ENCODE data around the gene ETNK1.

DNA sequence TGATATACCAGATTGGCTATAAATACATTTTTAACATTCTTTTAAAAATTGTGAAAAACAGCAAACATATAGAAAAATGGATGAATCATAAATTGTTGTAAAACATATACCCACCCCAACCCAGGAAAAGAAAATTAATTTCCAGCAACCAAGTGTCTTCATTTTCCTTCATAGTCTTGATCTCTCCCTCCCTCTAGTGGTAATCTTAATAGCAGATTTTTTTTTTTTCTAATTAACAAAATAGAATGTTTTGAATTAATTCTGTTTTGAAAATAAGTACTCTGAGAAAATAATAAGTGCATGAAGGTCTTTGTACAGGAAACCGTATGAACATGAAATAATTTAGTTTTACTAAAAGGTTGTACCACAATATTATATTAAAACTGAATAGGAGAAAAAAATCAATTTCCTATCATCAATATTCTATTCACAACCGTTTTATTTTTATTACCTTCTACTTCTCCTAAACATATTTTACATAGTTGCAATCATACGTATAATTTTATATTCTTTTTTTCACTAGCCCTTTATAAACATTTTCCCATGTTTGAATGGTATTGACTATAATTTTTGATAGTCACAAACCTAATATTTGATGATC lies 7.0 kb downstream of the ETNK1 start:
- TF ChIP-seq, protein P1, sequence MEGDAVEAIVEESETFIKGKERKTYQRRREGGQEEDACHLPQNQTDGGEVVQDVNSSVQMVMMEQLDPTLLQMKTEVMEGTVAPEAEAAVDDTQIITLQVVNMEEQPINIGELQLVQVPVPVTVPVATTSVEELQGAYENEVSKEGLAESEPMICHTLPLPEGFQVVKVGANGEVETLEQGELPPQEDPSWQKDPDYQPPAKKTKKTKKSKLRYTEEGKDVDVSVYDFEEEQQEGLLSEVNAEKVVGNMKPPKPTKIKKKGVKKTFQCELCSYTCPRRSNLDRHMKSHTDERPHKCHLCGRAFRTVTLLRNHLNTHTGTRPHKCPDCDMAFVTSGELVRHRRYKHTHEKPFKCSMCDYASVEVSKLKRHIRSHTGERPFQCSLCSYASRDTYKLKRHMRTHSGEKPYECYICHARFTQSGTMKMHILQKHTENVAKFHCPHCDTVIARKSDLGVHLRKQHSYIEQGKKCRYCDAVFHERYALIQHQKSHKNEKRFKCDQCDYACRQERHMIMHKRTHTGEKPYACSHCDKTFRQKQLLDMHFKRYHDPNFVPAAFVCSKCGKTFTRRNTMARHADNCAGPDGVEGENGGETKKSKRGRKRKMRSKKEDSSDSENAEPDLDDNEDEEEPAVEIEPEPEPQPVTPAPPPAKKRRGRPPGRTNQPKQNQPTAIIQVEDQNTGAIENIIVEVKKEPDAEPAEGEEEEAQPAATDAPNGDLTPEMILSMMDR (conservative IDR thresholded peaks at IDR 0.05 in 1 of 2, IDR thresholded peaks at IDR 0.05 in 1 of 2; ENCODE audit: extremely low read depth in 1 of 2, insufficient read depth in 1 of 2, low read depth in 1 of 2, low read length in 2 of 2): peak; percentile 55 to 62
- TF ChIP-seq EZH2 (IDR thresholded peaks at IDR 0.05; ENCODE audit: borderline replicate concordance, low read length): no peak
